ENCODE data around the gene ANAPC16.

GRCh38 chr10:72254813-72255568 is 39.2 kb downstream of the ANAPC16 start:
- TF ChIP-seq EZH2phosphoT487 (IDR thresholded peaks at IDR 0.05; ENCODE audit: insufficient read depth, low read depth) (no peak), EZH2 (IDR thresholded peaks at IDR 0.05; ENCODE audit: insufficient read depth, poor library complexity, severe bottlenecking) (no peak)
